ENCODE data around the gene SPRN.

The SPRN gene

DNA sequence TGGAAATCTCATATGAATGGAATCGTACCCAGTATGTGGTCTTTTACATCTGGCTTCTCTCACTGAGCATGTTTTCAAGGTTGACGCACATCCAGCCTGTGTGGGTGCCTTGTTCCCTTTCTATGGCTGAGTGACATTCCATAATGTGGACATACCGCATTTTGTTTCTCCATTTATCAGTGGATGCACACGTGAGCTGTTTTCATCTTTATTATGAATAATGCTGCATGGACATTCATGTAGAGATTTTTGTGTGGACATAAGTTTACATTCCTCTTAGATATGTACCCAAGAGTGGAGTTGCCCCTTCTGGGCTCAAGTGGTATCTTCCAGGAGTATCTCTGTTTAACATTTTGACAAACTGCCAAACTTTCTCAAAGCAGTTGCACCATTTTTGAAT lies 28.0 kb upstream of the SPRN start:
- TF ChIP-seq, protein P1, sequence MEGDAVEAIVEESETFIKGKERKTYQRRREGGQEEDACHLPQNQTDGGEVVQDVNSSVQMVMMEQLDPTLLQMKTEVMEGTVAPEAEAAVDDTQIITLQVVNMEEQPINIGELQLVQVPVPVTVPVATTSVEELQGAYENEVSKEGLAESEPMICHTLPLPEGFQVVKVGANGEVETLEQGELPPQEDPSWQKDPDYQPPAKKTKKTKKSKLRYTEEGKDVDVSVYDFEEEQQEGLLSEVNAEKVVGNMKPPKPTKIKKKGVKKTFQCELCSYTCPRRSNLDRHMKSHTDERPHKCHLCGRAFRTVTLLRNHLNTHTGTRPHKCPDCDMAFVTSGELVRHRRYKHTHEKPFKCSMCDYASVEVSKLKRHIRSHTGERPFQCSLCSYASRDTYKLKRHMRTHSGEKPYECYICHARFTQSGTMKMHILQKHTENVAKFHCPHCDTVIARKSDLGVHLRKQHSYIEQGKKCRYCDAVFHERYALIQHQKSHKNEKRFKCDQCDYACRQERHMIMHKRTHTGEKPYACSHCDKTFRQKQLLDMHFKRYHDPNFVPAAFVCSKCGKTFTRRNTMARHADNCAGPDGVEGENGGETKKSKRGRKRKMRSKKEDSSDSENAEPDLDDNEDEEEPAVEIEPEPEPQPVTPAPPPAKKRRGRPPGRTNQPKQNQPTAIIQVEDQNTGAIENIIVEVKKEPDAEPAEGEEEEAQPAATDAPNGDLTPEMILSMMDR (IDR thresholded peaks at IDR 0.05; ENCODE audit: insufficient read depth, low read length, missing control alignments): no peak
- no peak for DNase-seq (ENCODE audit: low read depth, low spot score)
- H3K4me3 ChIP-seq (ENCODE audit: low read depth, low read length): no peak overlapping the region
- CTCF ChIA-PET: interaction anchor here (1.2 to 3.4 kb wide), 2 partner anchors 10 to 123 kb away, joined by 3 to 12 read pairs; no protein-coding TSS in a partner anchor
- POLR2A ChIA-PET: no interaction called here

- POLR2A ChIA-PET: no interaction called here
- TF ChIP-seq, protein P1 (IDR thresholded peaks at IDR 0.05; ENCODE audit: insufficient read depth, low read length, missing control alignments): no peak
- H3K4me3 ChIP-seq (ENCODE audit: low read depth, low read length): no peak overlapping the region
- DNase-seq (ENCODE audit: low read depth, low spot score): no peak
- CTCF ChIA-PET: interaction anchor here (1.0 to 3.4 kb wide), 4 partner anchors 11 to 122 kb away, joined by 3 to 12 read pairs (median 4); no protein-coding TSS in a partner anchor
Measured at GRCh38 chr10:133451346-133451745, 26.9 kb upstream of the SPRN start.

DNA sequence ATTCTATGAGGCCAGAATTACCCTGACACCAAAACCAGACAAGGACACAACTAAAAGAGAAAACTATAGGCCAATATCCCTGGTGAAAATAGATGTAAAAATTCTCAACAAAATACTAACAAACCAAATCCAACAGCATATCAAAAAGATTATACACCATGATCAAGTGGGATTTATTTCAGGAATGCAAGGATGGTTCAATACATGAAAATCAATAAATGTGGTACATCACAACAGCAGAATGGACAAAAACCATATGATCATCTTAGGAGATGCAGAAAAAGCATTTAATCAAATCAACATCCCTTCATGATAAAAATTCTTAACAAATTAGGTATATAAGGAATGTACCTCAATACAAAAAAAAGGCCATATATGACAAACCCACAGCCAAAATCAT lies 23.7 kb upstream of the SPRN start:
- POLR2A ChIA-PET: no interaction called here

DNA sequence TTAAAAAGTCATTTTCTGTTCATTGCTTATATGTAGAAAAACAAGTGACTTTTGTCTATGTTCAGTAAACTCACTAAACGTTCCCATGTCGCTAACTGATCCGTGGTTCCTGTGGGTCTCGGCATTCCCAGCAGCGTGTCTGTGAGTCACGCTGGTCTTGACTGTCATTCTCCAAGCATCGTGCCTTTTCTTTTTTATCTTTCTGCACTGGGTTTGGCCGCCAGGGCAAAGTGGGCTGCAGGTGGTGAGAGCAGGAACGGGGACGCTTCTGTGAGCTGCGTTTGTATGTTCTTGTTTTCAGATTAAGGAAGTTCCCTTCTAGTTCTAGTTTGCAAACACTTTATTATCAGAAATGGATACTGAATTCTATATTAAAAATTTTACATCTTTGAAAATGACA lies 22.6 kb upstream of the SPRN start:
- TF ChIP-seq, protein P1 (IDR thresholded peaks at IDR 0.05; ENCODE audit: insufficient read depth, low read length, missing control alignments): no peak
- ChIA-PET POLR2A (no interaction called here), CTCF (interaction anchor here (0.8 to 1.4 kb wide), 2 partner anchors 8 to 118 kb away, joined by 3 read pairs; no protein-coding TSS in a partner anchor)
- H3K4me3 ChIP-seq (ENCODE audit: low read depth, low read length): no peak overlapping the region
- DNase-seq (ENCODE audit: low read depth, low spot score): no peak

More for the DNA sequence above, 23.7 kb upstream of the SPRN start:
- TF ChIP-seq, protein P1 (IDR thresholded peaks at IDR 0.05; ENCODE audit: insufficient read depth, low read length, missing control alignments): no peak
- CTCF ChIA-PET: interaction anchor here (1.4 kb wide), 1 partner anchor 119 kb away, joined by 3 read pairs; no protein-coding TSS in a partner anchor
- H3K4me3 ChIP-seq (ENCODE audit: low read depth, low read length): no peak overlapping the region
- no peak for DNase-seq (ENCODE audit: low read depth, low spot score)

- no peak for DNase-seq (ENCODE audit: low read depth, low spot score)
- H3K4me3 ChIP-seq (ENCODE audit: low read depth, low read length): no peak overlapping the region
- ChIA-PET POLR2A (no interaction called here), CTCF (no interaction called here)
- TF ChIP-seq, protein P1 (IDR thresholded peaks at IDR 0.05; ENCODE audit: insufficient read depth, low read length, missing control alignments): no peak
Measured at GRCh38 chr10:133445751-133446708, 21.6 kb upstream of the SPRN start.

- H3K4me3 ChIP-seq (ENCODE audit: low read depth, low read length): no peak overlapping the region
- ChIA-PET CTCF (no interaction called here), POLR2A (no interaction called here)
- DNase-seq (ENCODE audit: low read depth, low spot score): no peak
- TF ChIP-seq, protein P1 (IDR thresholded peaks at IDR 0.05; ENCODE audit: insufficient read depth, low read length, missing control alignments): no peak
Measured at GRCh38 chr10:133445268-133445732, 20.9 kb upstream of the SPRN start.

All from AG04449 (cell line).